CD4-positive, alpha-beta T cell (primary cell): ENCODE results near the gene ANKFN1. TPM values are rescaled to one million over a fixed set of nuclear protein-coding genes. Genes with fewer than 3 reads are reported as not detected.

Experiments used
- ATAC-seq: fragments of 200-7000 bp; cut with Tn5 transposase; one replicate; pipeline ENCODE4 v1.10.0; 2022; ENCODE audit warnings: mild to moderate bottlenecking; ENCODE audit not compliant: poor library complexity
- CTCF ChIA-PET: fragments of 350-600 bp; sonication (Branson Sonifier 250); formaldehyde crosslinking; loops from one replicate; lab custom pipeline; 2021; ENCODE audit warnings: antibody characterized with exemption, inconsistent platforms; lab: Charles Lee
- POLR2A ChIA-PET: fragments of 350-600 bp; sonication (Branson Sonifier 250); formaldehyde crosslinking; loops from one replicate; lab custom pipeline; 2021; ENCODE audit warnings: antibody characterized with exemption, inconsistent platforms; lab: Charles Lee
- DNase-seq, 14 experiments: peaks; one replicate each; pipeline ENCODE4 v3.0.0-alpha.2; 2013 to 2020; ENCODE audit warnings: mixed read lengths in 2 of 14
- H3K27ac ChIP-seq, 2 donors: one replicate each; pipeline versions ENCODE4 v1.5.1 to v1.7.0; 2013; ENCODE audit warnings: low read length in 2 of 2, low read depth in 1 of 2, mild to moderate bottlenecking in 1 of 2
- H3K27me3 ChIP-seq, 2 experiments: 1 replicate in 1 of 2; 2 replicates in 1 of 2; pipeline versions ENCODE4 v1.6.1 to v1.7.0; 2013; ENCODE audit warnings: low read length in 2 of 2, control low read depth in 1 of 2, mild to moderate bottlenecking in 1 of 2, moderate library complexity in 1 of 2; ENCODE audit not compliant: insufficient read depth in 2 of 2, control insufficient read depth in 1 of 2
- H3K36me3 ChIP-seq: one replicate; pipeline ENCODE4 v1.6.1; 2013; ENCODE audit warnings: low read length, control low read depth; ENCODE audit not compliant: insufficient read depth
- H3K4me1 ChIP-seq: one replicate; pipeline ENCODE4 v1.6.1; 2013; ENCODE audit warnings: low read length, control low read depth; ENCODE audit not compliant: insufficient read depth
- H3K4me3 ChIP-seq: one replicate; pipeline ENCODE4 v1.5.1; 2013; ENCODE audit warnings: mild to moderate bottlenecking, low read length, moderate library complexity
- H3K9me3 ChIP-seq, 2 experiments: 1 replicate in 1 of 2; 2 replicates in 1 of 2; pipeline versions ENCODE4 v1.6.1 to v1.7.0; 2013; ENCODE audit warnings: low read length in 2 of 2, mild to moderate bottlenecking in 2 of 2, control low read depth in 1 of 2, moderate library complexity in 1 of 2; ENCODE audit not compliant: control insufficient read depth in 1 of 2, insufficient read depth in 1 of 2
- H3K27ac Mint-ChIP-seq: one replicate; pipeline ENCODE4 v1.8.0; 2020; ENCODE audit warnings: mixed read lengths
- H3K27me3 Mint-ChIP-seq: one replicate; pipeline ENCODE4 v1.8.0; 2021; ENCODE audit warnings: mixed read lengths
- H3K36me3 Mint-ChIP-seq: one replicate; pipeline ENCODE4 v1.8.0; 2021; ENCODE audit warnings: low read depth, mixed read lengths
- H3K4me1 Mint-ChIP-seq: one replicate; pipeline ENCODE4 v1.8.0; 2021; ENCODE audit warnings: low read depth, mixed read lengths
- H3K4me3 Mint-ChIP-seq: one replicate; pipeline ENCODE4 v1.8.0; 2020; ENCODE audit warnings: mild to moderate bottlenecking, mixed read lengths
- H3K9me3 Mint-ChIP-seq: one replicate; pipeline ENCODE4 v1.8.0; 2020; ENCODE audit warnings: mixed read lengths
- CTCF ChIP-seq: fragments of 200-600 bp; IDR thresholded peaks from one replicate; pipeline ENCODE4 v1.8.0; 2022; ENCODE audit warnings: antibody characterized with exemption, mild to moderate bottlenecking
- intact Hi-C, 2 experiments: fragments of 100-400 bp; cut with DNase I in 1 of 2; cut with micrococcal nuclease in 1 of 2; formaldehyde crosslinking; loops; one replicate each; pipeline versions ENCODE4 v1.15.1 to v1.9.0; 2023 to 2025; cut with DNase I, micrococcal nuclease
- total RNA-seq, 174 experiments: library from RNA in 2 of 174; stranded (reverse) in 2 of 174; gene quantifications; one replicate each; pipeline ENCODE4 v1.2.3 and lab custom pipeline; 2021 to 2026

ANKFN1 gene
- total RNA-seq, 2 experiments from 2014 or later: not detected

GRCh38 chr17:56158344-56158743 lies 5.1 kb downstream of the ANKFN1 start:
- TF ChIP-seq CTCF: no peak
- Mint-ChIP-seq H3K9me3 (no peaks in the 10 kb centered on the region), H3K4me3 (no peak overlapping the region), H3K36me3 (no peaks in the 10 kb centered on the region), H3K4me1 (no peaks in the 10 kb centered on the region), H3K27ac (no peak overlapping the region), H3K27me3 (no peaks in the 10 kb centered on the region)
- intact Hi-C loops: no loop called here
- POLR2A ChIA-PET: no interaction called here
- ATAC-seq: no peak
- Histone ChIP-seq H3K36me3 (no peaks in the 10 kb centered on the region), H3K4me3 (no peak overlapping the region), H3K4me1 (no peaks in the 10 kb centered on the region), H3K27ac (no peak overlapping the region), H3K27me3 (peaks cover 6 to 9% of the 10 kb centered on the region in 2 experiments), H3K9me3 (no peaks in the 10 kb centered on the region)
- DNase-seq: no peak
- CTCF ChIA-PET: no interaction called here

- no peak overlapping the region for H3K4me3 ChIP-seq
- no peak for ATAC-seq
- intact Hi-C loops: no loop called here
- no peaks in the 10 kb centered on the region for H3K9me3 Mint-ChIP-seq
- no peaks in the 10 kb centered on the region for H3K36me3 Mint-ChIP-seq
- ChIA-PET POLR2A (no interaction called here), CTCF (no interaction called here)
- H3K4me3 Mint-ChIP-seq: no peak overlapping the region
- no peaks in the 10 kb centered on the region for H3K4me1 Mint-ChIP-seq
- no peak overlapping the region for H3K27ac ChIP-seq
- H3K27me3 Mint-ChIP-seq: no peaks in the 10 kb centered on the region
- no peak overlapping the region for H3K27ac Mint-ChIP-seq
- DNase-seq: no peak
- no peaks in the 10 kb centered on the region for H3K9me3 ChIP-seq
- H3K4me1 ChIP-seq: no peaks in the 10 kb centered on the region
- H3K36me3 ChIP-seq: no peaks in the 10 kb centered on the region
- peaks cover 4 to 7% of the 10 kb centered on the region in 2 experiments for H3K27me3 ChIP-seq
- no peak for TF ChIP-seq CTCF
Observed at GRCh38 chr17:56158915-56159825, 5.9 kb downstream of the ANKFN1 start.

GRCh38 chr17:56159826-56160380 lies 6.6 kb downstream of the ANKFN1 start:
- H3K4me3 ChIP-seq: no peak overlapping the region
- no peak for TF ChIP-seq CTCF
- Mint-ChIP-seq H3K4me1 (no peaks in the 10 kb centered on the region), H3K36me3 (no peaks in the 10 kb centered on the region), H3K27ac (no peak overlapping the region), H3K27me3 (no peaks in the 10 kb centered on the region), H3K4me3 (no peak overlapping the region), H3K9me3 (no peaks in the 10 kb centered on the region)
- no peak for ATAC-seq
- intact Hi-C loops: no loop called here
- POLR2A ChIA-PET: no interaction called here
- no peaks in the 10 kb centered on the region for H3K36me3 ChIP-seq
- H3K4me1 ChIP-seq: no peaks in the 10 kb centered on the region
- H3K9me3 ChIP-seq: no peaks in the 10 kb centered on the region
- no peak for DNase-seq
- H3K27me3 ChIP-seq: peaks cover 4 to 6% of the 10 kb centered on the region in 2 experiments
- CTCF ChIA-PET: no interaction called here
- H3K27ac ChIP-seq: no peak overlapping the region
